Measurements from ENCODE around the gene HM13. TPM values are rescaled to one million over a fixed set of nuclear protein-coding genes. Genes with fewer than 3 reads are reported as not detected.
"Not testable (repeated sequence)": the region's sequence is repeated elsewhere in the genome, so short reads cannot be mapped to it uniquely, and the experiment has no call there.

The HM13 gene
- total and polyA plus RNA-seq, 2 donors (not counting 1 experiment from before 2014, with no cell fraction given) = 73.2 to 85.1 TPM

DNA sequence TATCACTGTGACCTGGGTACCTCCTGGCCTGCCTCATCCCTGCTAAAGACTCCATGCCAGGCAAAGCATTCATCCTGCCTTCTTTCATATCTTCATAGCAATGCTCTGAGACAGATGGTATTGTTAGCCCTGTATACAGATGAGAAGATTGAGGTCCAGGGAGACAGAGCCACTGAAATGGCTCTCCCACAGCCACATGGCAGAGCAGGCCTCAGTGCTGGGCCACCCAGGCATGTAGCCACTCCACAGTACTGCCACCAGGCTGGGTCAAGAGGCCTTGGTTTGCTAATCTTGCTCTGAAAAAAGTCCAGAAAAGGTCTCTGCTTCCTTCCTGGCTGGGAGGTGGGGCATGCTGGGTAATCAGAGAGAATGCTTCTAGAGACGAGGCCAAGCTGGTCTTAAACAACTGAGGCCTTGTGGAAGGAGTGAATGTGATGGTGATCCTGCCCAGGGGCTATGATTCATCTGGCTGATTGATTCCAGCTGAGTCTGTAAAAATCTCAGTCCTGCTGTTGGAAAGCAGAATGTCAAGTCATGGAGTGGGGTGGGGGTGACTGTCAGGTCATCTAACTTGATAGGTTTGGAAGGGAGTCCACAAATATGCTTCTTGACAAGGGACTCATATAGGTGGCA, 29.8 kb downstream of the HM13 start:
- no peak for DNase-seq
- POLR2A ChIA-PET = no interaction called here
- no peaks in the 10 kb centered on the region for H3K27me3 Mint-ChIP-seq
- Histone ChIP-seq H3K9ac (ENCODE audit: low read length) (no peak overlapping the region), H3K27ac (ENCODE audit: low read length in 2 of 2) (no peak overlapping the region), H3K9me3 (ENCODE audit: control extremely low read depth in 1 of 3, control insufficient read depth in 2 of 3, insufficient read depth in 1 of 3, low read length in 2 of 3) (no peaks in the 10 kb centered on the region), H3K79me2 (ENCODE audit: control insufficient read depth, insufficient read depth, low read length) (peaks cover 15% of the 10 kb centered on the region), H3K36me3 (replicated peaks in 1 of 2; ENCODE audit: control extremely low read depth in 1 of 2, control insufficient read depth in 1 of 2, extremely low read depth in 1 of 2, insufficient read depth in 2 of 2, low read length in 1 of 2) (peaks cover 4 to 35% of the 10 kb centered on the region in 2 experiments), H3K4me1 (ENCODE audit: control insufficient read depth in 2 of 2, insufficient read depth in 2 of 2, low read length in 2 of 2) (peaks cover 8 to 9% of the 10 kb centered on the region in 2 donors), H2AFZ (ENCODE audit: insufficient read depth, low read depth, low read length, poor library complexity, severe bottlenecking) (no peak overlapping the region), H4K20me1 (ENCODE audit: control insufficient read depth, insufficient read depth, low read length, poor library complexity, severe bottlenecking) (no peaks in the 10 kb centered on the region), H3K4me2 (replicated peaks; ENCODE audit: low read depth, low read length, poor library complexity, severe bottlenecking) (no peak overlapping the region), H3K27me3 (replicated peaks in 1 of 4; ENCODE audit: control extremely low read depth in 1 of 4, control insufficient read depth in 3 of 4, insufficient read depth in 4 of 4, low read length in 3 of 4) (no peaks in the 10 kb centered on the region), H3K4me3 (ENCODE audit: control extremely low read depth in 1 of 5, extremely low read depth in 1 of 5, insufficient read depth in 1 of 5, low read depth in 2 of 5, low read length in 4 of 5) (no peak overlapping the region)
- 93% methylated on average over 1 of the region's 1 CpG for WGBS (ENCODE audit: insufficient coverage)
- CTCF ChIA-PET = interaction anchor here (1.4 to 2.0 kb wide), 2 partner anchors 25 to 69 kb away, joined by 3 to 7 read pairs; no protein-coding TSS in a partner anchor
- H3K27ac Mint-ChIP-seq = peak overlapping the region; percentile 37
- no peak for TF ChIP-seq EZH2 (IDR thresholded peaks at IDR 0.05; ENCODE audit: borderline replicate concordance, insufficient read depth, low read depth, low read length, poor library complexity, severe bottlenecking)
- TF ChIP-seq, protein P1, sequence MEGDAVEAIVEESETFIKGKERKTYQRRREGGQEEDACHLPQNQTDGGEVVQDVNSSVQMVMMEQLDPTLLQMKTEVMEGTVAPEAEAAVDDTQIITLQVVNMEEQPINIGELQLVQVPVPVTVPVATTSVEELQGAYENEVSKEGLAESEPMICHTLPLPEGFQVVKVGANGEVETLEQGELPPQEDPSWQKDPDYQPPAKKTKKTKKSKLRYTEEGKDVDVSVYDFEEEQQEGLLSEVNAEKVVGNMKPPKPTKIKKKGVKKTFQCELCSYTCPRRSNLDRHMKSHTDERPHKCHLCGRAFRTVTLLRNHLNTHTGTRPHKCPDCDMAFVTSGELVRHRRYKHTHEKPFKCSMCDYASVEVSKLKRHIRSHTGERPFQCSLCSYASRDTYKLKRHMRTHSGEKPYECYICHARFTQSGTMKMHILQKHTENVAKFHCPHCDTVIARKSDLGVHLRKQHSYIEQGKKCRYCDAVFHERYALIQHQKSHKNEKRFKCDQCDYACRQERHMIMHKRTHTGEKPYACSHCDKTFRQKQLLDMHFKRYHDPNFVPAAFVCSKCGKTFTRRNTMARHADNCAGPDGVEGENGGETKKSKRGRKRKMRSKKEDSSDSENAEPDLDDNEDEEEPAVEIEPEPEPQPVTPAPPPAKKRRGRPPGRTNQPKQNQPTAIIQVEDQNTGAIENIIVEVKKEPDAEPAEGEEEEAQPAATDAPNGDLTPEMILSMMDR (IDR thresholded peaks at IDR 0.05) = no peak
- no peak overlapping the region for H3K4me3 Mint-ChIP-seq
- intact Hi-C loops (cut with micrococcal nuclease) = no loop called here
- peaks cover 19% of the 10 kb centered on the region for H3K4me1 Mint-ChIP-seq
- H3K9me3 Mint-ChIP-seq (ENCODE audit: insufficient read depth) = no peaks in the 10 kb centered on the region
- no peak for ATAC-seq (ENCODE audit: low read depth)

DNA sequence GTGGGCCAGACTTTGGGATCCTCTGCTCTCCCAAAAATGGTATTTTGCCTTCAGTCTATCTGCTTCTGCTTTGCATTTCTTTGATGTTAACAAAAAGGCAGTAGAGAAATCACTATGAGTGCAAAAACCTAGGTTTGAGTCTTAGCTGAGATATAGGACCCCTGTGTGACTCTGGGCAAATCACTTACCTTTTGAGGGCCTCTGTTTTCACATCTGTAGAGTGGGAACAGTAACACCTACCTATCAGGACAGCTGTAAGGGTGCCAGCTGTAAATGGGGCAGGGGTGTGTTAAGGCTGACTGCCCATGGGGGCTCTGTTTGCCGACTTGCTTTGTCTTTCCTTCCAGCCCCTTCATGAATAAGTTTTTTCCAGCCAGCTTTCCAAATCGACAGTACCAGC, 30.4 kb downstream of the HM13 start:
- no peak overlapping the region for H2AFZ ChIP-seq (ENCODE audit: insufficient read depth, low read depth, low read length, poor library complexity, severe bottlenecking)
- Mint-ChIP-seq H3K27ac (no peak overlapping the region), H3K27me3 (no peaks in the 10 kb centered on the region), H3K4me3 (no peak overlapping the region), H3K4me1 (peaks cover 19% of the 10 kb centered on the region), H3K9me3 (ENCODE audit: insufficient read depth) (no peaks in the 10 kb centered on the region)
- peaks cover 18% of the 10 kb centered on the region for H3K79me2 ChIP-seq (ENCODE audit: control insufficient read depth, insufficient read depth, low read length)
- no peaks in the 10 kb centered on the region for H4K20me1 ChIP-seq (ENCODE audit: control insufficient read depth, insufficient read depth, low read length, poor library complexity, severe bottlenecking)
- TF ChIP-seq, protein P1 (IDR thresholded peaks at IDR 0.05) = no peak
- TF ChIP-seq EZH2 (IDR thresholded peaks at IDR 0.05; ENCODE audit: borderline replicate concordance, insufficient read depth, low read depth, low read length, poor library complexity, severe bottlenecking) = no peak
- peaks cover 5 to 39% of the 10 kb centered on the region in 2 experiments for H3K36me3 ChIP-seq (replicated peaks in 1 of 2; ENCODE audit: control extremely low read depth in 1 of 2, control insufficient read depth in 1 of 2, extremely low read depth in 1 of 2, insufficient read depth in 2 of 2, low read length in 1 of 2)
- H3K27me3 ChIP-seq (replicated peaks in 1 of 4; ENCODE audit: control extremely low read depth in 1 of 4, control insufficient read depth in 3 of 4, insufficient read depth in 4 of 4, low read length in 3 of 4) = no peaks in the 10 kb centered on the region
- H3K4me2 ChIP-seq (replicated peaks; ENCODE audit: low read depth, low read length, poor library complexity, severe bottlenecking) = no peak overlapping the region
- H3K9me3 ChIP-seq (ENCODE audit: control extremely low read depth in 1 of 3, control insufficient read depth in 2 of 3, insufficient read depth in 1 of 3, low read length in 2 of 3) = no peaks in the 10 kb centered on the region
- WGBS (ENCODE audit: insufficient coverage) = 100% methylated on average over 1 of the region's 2 CpGs
- DNase-seq (no peak), ATAC-seq (ENCODE audit: low read depth) (no peak)
- no peak overlapping the region for H3K4me3 ChIP-seq (ENCODE audit: control extremely low read depth in 1 of 5, extremely low read depth in 1 of 5, insufficient read depth in 1 of 5, low read depth in 2 of 5, low read length in 4 of 5)
- H3K27ac ChIP-seq (ENCODE audit: low read length in 2 of 2) = no peak overlapping the region
- no peak overlapping the region for H3K9ac ChIP-seq (ENCODE audit: low read length)
- intact Hi-C loops (cut with micrococcal nuclease) = no loop called here
- peaks cover 8 to 9% of the 10 kb centered on the region in 2 donors for H3K4me1 ChIP-seq (ENCODE audit: control insufficient read depth in 2 of 2, insufficient read depth in 2 of 2, low read length in 2 of 2)
- POLR2A ChIA-PET = no interaction called here
- CTCF ChIA-PET = interaction anchor here (1.4 to 2.0 kb wide), 2 partner anchors 26 to 68 kb away, joined by 3 to 7 read pairs; no protein-coding TSS in a partner anchor

- H3K9me3 Mint-ChIP-seq (ENCODE audit: insufficient read depth); H3K9ac ChIP-seq (ENCODE audit: low read length); H3K27me3 ChIP-seq (replicated peaks in 1 of 4; ENCODE audit: control extremely low read depth in 1 of 4, control insufficient read depth in 3 of 4, insufficient read depth in 4 of 4, low read length in 3 of 4); DNase-seq; H4K20me1 ChIP-seq (ENCODE audit: control insufficient read depth, insufficient read depth, low read length, poor library complexity, severe bottlenecking); POLR2A ChIA-PET; intact Hi-C loops (cut with micrococcal nuclease); H3K4me2 ChIP-seq (replicated peaks; ENCODE audit: low read depth, low read length, poor library complexity, severe bottlenecking); H3K27ac Mint-ChIP-seq; H3K27me3 Mint-ChIP-seq; ATAC-seq (ENCODE audit: low read depth); H2AFZ ChIP-seq (ENCODE audit: insufficient read depth, low read depth, low read length, poor library complexity, severe bottlenecking); H3K4me3 Mint-ChIP-seq; H3K4me3 ChIP-seq (ENCODE audit: control extremely low read depth in 1 of 5, extremely low read depth in 1 of 5, insufficient read depth in 1 of 5, low read depth in 2 of 5, low read length in 4 of 5); H3K4me1 ChIP-seq (ENCODE audit: control insufficient read depth in 2 of 2, insufficient read depth in 2 of 2, low read length in 2 of 2); H3K27ac ChIP-seq (ENCODE audit: low read length in 2 of 2); H3K9me3 ChIP-seq (ENCODE audit: control extremely low read depth in 1 of 3, control insufficient read depth in 2 of 3, insufficient read depth in 1 of 3, low read length in 2 of 3): not testable (repeated sequence)
- peaks cover 19% of the 10 kb centered on the region for H3K4me1 Mint-ChIP-seq
- CTCF ChIA-PET = interaction anchor here (2.0 kb wide), 1 partner anchor 67 kb away, joined by 7 read pairs; no protein-coding TSS in a partner anchor
- Histone ChIP-seq H3K36me3 (replicated peaks in 1 of 2; ENCODE audit: control extremely low read depth in 1 of 2, control insufficient read depth in 1 of 2, extremely low read depth in 1 of 2, insufficient read depth in 2 of 2, low read length in 1 of 2) (peaks cover 4 to 42% of the 10 kb centered on the region in 2 experiments), H3K79me2 (ENCODE audit: control insufficient read depth, insufficient read depth, low read length) (peaks cover 20% of the 10 kb centered on the region)
- WGBS (ENCODE audit: insufficient coverage) = no CpG with 5 or more reads among the region's 5 CpGs
Observed at GRCh38 chr20:31545621-31546040, 31.4 kb downstream of the HM13 start.
